ENCODE measurements around the gene CRELD1. TPM values are rescaled to one million over a fixed set of nuclear protein-coding genes. Genes with fewer than 3 reads are reported as not detected.

CRELD1 gene
- total and polyA plus RNA-seq, 9 of the 15 experiments (the other 6 are each of a cell fraction or from before 2014, with no cell fraction given) = 3.3 to 25.8 (median 16.5) TPM

GRCh38 chr3:9976721-9977709, 43.4 kb downstream of the CRELD1 start (continued):
- TF ChIP-seq ZNF512 (tag; IDR thresholded peaks at IDR 0.05) (no peak), ZBTB8A (IDR thresholded peaks at IDR 0.05; ENCODE audit: partially characterized antibody) (no peak), DEAF1 (CRISPR knock-in tag; IDR thresholded peaks at IDR 0.05) (0 out of 2 replicates have a peak, but pooled peaks have one; percentile 2), BRF1 (IDR thresholded peaks at IDR 0.05; ENCODE audit: borderline replicate concordance, extremely low read depth, insufficient read length) (no peak), MCM2 (IDR thresholded peaks at IDR 0.05; ENCODE audit: low read depth) (no peak), TAF15 (IDR thresholded peaks at IDR 0.05; ENCODE audit: low read depth, low read length) (no peak), ZNF668 (CRISPR knock-in tag; IDR thresholded peaks at IDR 0.05) (peak; percentile 65; the same call in 1 of the 2 replicates), ZNF282 (CRISPR knock-in tag; IDR thresholded peaks at IDR 0.05) (no peak), ZNF561 (CRISPR knock-in tag; conservative IDR thresholded peaks at IDR 0.05) (no peak), MCM3 (IDR thresholded peaks at IDR 0.05) (no peak), ZNF785 (CRISPR knock-in tag; IDR thresholded peaks at IDR 0.05) (no peak), CTCFL (IDR thresholded peaks at IDR 0.05; ENCODE audit: borderline replicate concordance, insufficient read depth, low read depth, low read length, poor library complexity, severe bottlenecking) (no peak), TSC22D4 (tag; IDR thresholded peaks at IDR 0.05) (no peak), PKNOX1 (IDR thresholded peaks at IDR 0.05) (peak; percentile 97), PHB2 (IDR thresholded peaks at IDR 0.05; ENCODE audit: low read depth) (no peak), E2F1 (CRISPR knock-in tag; IDR thresholded peaks at IDR 0.05) (no peak), ZFX (CRISPR knock-in tag; IDR thresholded peaks at IDR 0.05) (peak; percentile 76)
